AG09309 (cell line): Measurements from ENCODE around the gene ZNF564.
"Not testable (repeated sequence)": the region's sequence is repeated elsewhere in the genome, so short reads cannot be mapped to it uniquely, and the experiment has no call there.

Experiments
- DNase-seq: peaks from one replicate; pipeline ENCODE4 v3.0.0-alpha.2; 2010; ENCODE audit warnings: low read depth
- H3K4me3 ChIP-seq: 2 replicates; pipeline ENCODE4 v1.5.1; 2011; ENCODE audit warnings: mild to moderate bottlenecking, low read depth, low read length, moderate library complexity; ENCODE audit not compliant: control insufficient read depth
- TF ChIP-seq, protein P1 (sequence below): IDR thresholded peaks from 2 replicates; pipeline ENCODE4 v1.5.1; 2011; ENCODE audit warnings: mild to moderate bottlenecking, low read depth, low read length, inconsistent platforms; ENCODE audit not compliant: insufficient read depth, control insufficient read depth; ENCODE audit errors: missing control alignments

Gene ZNF564

DNA sequence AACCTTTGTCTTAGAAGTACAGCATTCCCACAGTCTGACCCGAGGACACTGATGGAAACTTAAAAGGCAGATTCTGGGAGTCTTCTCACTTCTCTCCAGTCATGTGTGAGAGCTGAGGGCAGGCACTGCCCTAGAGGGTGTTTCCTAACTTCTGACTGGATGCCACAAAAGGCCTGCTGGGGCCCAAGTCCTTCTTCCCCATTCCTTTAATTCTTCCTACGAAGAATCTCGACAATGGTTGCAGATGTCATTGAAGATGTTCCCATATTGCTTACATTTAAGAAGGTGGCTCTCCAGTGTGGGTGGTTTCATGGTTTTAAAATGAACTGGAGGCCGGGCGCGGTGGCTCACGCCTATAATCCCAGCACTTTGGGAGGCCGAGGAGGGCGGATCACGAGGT, 27.4 kb upstream of the ZNF564 start:
- DNase-seq = no peak
- TF ChIP-seq, protein P1, sequence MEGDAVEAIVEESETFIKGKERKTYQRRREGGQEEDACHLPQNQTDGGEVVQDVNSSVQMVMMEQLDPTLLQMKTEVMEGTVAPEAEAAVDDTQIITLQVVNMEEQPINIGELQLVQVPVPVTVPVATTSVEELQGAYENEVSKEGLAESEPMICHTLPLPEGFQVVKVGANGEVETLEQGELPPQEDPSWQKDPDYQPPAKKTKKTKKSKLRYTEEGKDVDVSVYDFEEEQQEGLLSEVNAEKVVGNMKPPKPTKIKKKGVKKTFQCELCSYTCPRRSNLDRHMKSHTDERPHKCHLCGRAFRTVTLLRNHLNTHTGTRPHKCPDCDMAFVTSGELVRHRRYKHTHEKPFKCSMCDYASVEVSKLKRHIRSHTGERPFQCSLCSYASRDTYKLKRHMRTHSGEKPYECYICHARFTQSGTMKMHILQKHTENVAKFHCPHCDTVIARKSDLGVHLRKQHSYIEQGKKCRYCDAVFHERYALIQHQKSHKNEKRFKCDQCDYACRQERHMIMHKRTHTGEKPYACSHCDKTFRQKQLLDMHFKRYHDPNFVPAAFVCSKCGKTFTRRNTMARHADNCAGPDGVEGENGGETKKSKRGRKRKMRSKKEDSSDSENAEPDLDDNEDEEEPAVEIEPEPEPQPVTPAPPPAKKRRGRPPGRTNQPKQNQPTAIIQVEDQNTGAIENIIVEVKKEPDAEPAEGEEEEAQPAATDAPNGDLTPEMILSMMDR = no peak
- H3K4me3 ChIP-seq = no peak overlapping the region

DNA sequence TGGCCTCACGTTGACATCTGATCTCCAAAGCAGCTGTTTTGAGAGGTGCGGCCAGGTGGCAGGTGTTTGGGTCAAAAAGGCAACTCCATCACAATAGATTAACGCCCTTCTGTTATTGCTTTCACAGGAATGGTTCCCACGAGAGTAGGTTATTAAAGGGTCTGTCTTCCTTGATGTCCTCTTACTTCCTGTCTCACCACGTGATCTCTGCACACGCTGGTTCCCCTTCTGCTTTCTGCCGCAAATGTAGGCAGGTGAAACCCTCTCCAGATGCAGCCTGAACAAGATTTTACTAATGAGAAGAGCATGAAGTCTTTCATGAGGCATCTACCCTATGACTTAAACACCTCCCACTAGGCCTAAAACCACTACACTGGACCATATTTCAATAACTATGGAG, 22.8 kb upstream of the ZNF564 start:
- no peak for DNase-seq
- TF ChIP-seq, protein P1 = no peak
- no peak overlapping the region for H3K4me3 ChIP-seq

DNA sequence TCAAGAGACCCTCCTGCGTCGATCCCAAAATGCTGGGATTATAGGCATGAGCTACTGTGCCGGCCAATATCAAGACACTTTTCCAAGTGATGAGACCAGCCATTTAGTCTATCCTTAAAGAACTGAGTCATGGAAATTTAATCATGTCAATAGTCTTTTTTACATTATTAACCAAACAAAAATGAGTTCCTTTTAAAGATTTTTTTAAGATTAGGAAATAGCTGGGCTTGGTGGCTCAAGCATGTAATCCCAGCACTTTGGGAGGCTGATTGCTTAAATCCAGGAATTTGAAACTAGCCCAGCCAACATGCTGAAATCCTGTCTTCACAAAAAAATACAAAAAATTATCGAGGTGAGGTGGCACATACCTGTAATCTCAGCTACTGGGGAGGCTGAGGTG, 16.7 kb upstream of the ZNF564 start:
- DNase-seq = no peak
- no peak overlapping the region for H3K4me3 ChIP-seq
- TF ChIP-seq, protein P1 = no peak

DNA sequence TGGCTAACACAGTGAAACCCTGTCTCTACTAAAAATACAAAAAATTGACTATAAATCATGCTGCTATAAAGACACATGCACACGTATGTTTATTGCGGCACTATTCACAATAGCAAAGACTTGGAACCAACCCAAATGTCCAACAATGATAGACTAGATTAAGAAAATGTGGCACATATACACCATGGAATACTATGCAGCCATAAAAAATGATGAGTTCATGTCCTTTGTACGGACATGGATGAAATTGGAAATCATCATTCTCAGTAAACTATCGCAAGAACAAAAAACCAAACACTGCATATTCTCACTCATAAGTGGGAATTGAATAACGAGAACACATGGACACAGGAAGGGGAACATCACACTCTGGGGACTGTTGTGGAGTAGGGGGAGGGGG, 15.1 kb upstream of the ZNF564 start:
- not testable (repeated sequence) for DNase-seq, H3K4me3 ChIP-seq

DNA sequence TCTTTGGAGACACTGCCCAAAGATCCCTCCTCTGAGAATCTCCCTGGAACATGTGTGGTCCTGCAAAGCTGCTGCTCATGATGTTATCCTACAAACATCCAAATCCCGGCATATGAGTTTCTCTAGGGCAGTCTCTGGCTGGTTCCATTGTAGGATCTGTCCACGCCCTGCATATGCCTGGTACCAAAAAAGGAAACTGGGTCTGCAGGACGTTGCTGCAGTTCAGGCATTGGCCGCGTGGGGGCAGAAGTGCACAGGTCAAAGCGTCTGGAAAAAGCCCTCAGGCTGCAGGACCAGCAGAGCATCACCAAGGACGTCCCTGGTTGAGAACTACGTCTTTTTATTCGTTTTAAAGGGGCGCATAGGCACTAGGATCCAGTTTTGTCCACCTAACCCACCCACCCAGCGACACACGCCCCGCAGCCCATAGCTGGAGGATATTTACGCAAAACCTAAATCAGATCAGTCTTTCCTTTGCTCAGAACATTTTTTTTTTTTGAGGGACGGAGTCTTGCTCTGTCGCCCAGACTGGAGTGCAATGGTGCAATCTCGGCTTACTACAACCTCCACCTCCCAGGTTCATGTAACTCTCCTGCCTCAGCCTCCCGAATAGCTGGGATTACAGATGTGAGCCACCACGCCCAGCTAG, 12.9 kb upstream of the ZNF564 start:
- DNase-seq = peak; percentile 74
- no peak overlapping the region for H3K4me3 ChIP-seq
- TF ChIP-seq, protein P1 = peak; percentile 97

DNA sequence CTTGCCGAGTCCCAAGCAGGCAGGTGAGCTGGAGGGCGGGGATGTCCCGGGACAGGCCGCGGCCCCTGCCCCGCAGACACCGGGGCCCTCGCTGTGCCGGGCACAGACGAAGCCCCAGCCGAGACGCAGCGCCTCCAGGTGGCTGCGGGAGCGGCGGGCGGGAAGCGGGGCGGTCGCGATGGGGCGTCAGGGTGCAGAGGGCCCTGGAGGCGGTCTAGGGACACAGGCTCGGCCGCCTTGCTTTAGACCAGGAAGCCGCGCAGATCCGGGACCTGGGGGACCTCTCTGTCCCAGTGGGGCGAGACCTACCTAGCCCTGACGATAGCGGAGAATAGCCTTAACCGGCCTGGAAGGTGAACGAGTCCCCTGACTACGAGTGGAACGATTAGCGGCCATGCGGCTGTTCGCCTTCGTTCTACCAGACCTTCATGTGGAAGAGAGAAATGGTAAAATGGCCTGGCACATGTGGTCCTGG, 4.2 kb upstream of the ZNF564 start:
- TF ChIP-seq, protein P1 = no peak
- no peak for DNase-seq
- H3K4me3 ChIP-seq = no peak overlapping the region

DNA sequence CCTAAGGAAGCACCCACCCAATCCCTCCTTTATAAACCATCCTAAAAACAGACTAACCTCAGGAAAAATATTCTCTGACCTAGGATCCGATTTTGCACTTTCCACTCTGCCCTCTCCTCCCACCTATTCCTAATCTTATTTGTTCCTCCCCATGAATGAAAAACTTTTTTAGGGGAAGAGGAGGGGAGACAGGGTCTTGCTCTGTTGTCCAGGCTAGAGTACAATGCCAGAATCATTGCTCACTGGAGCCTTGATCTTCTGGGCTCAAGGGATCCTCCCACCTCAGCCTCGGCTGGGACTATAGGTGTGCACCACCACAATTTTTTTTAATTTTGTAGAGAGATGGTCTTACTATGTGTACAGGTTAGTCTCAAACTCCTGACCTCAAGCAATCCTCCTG, 4.4 kb downstream of the ZNF564 start:
- DNase-seq = no peak
- no peak overlapping the region for H3K4me3 ChIP-seq
- TF ChIP-seq, protein P1 = no peak
